ENCODE measurements around the gene UBAC1. TPM values are rescaled to one million over a fixed set of nuclear protein-coding genes. Genes with fewer than 3 reads are reported as not detected.

UBAC1 gene
- polyA plus RNA-seq, 1 donor (not counting 4 experiments of a cell fraction or from before 2014, with no cell fraction given): 50.7 TPM

- dilution Hi-C loops (cut with MboI; ENCODE audit: extremely low pct_ligation_motif_present, low sequenced_read_pairs): no loop called here
Observed at GRCh38 chr9:136003411-136004218, 42.4 kb upstream of the UBAC1 start.

GRCh38 chr9:136002881-136003280 lies 41.7 kb upstream of the UBAC1 start:
- Histone ChIP-seq H3K27ac (ENCODE audit: control insufficient read depth, insufficient read depth, low read length) (no peak overlapping the region), H4K20me1 (ENCODE audit: control insufficient read depth, extremely low read depth, insufficient read depth, low read length) (no peaks in the 10 kb centered on the region), H3K4me3 (ENCODE audit: control insufficient read depth in 2 of 3, extremely low read depth in 1 of 3, insufficient read depth in 2 of 3, low read depth in 1 of 3, low read length in 3 of 3) (no peak overlapping the region), H3K36me3 (ENCODE audit: control insufficient read depth in 2 of 2, extremely low read depth in 1 of 2, insufficient read depth in 2 of 2, low read length in 2 of 2) (peaks cover 0 to 2% of the 10 kb centered on the region in 2 experiments), H2AFZ (ENCODE audit: control insufficient read depth, low read length) (no peak overlapping the region), H3K4me2 (ENCODE audit: control insufficient read depth, extremely low read depth, insufficient read depth, low read depth, low read length) (no peak overlapping the region), H3K79me2 (ENCODE audit: control insufficient read depth, insufficient read depth, low read length) (no peaks in the 10 kb centered on the region), H3K9me3 (ENCODE audit: control insufficient read depth, low read depth, low read length) (no peaks in the 10 kb centered on the region), H3K9me1 (ENCODE audit: control insufficient read depth, extremely low read depth, insufficient read depth, low read length) (no peaks in the 10 kb centered on the region), H3K4me1 (ENCODE audit: control insufficient read depth, extremely low read depth, insufficient read depth, low read length) (no peaks in the 10 kb centered on the region), H3K9ac (ENCODE audit: control insufficient read depth, extremely low read depth, insufficient read depth, low read length) (no peak overlapping the region), H3K27me3 (ENCODE audit: control insufficient read depth, extremely low read depth, insufficient read depth, low read length) (no peaks in the 10 kb centered on the region)
- dilution Hi-C loops (cut with MboI; ENCODE audit: extremely low pct_ligation_motif_present, low sequenced_read_pairs): no loop called here
- TF ChIP-seq EZH2 (IDR thresholded peaks at IDR 0.05; ENCODE audit: low read length) (no peak), CTCF (optimal IDR thresholded peaks at IDR 0.05 in 1 of 3, IDR thresholded peaks at IDR 0.05 in 1 of 3, conservative IDR thresholded peaks at IDR 0.05 in 1 of 3; ENCODE audit: extremely low read depth in 1 of 3, insufficient read depth in 2 of 3, low read length in 3 of 3) (no peak)
- no peak for FAIRE-seq
- DNase-seq (ENCODE audit: low read depth, low spot score): no peak

More at GRCh38 chr9:136003411-136004218, 42.4 kb upstream of the UBAC1 start:
- DNase-seq (ENCODE audit: low read depth, low spot score) (no peak), FAIRE-seq (no peak)
- Histone ChIP-seq H3K4me3 (ENCODE audit: control insufficient read depth in 2 of 3, extremely low read depth in 1 of 3, insufficient read depth in 2 of 3, low read depth in 1 of 3, low read length in 3 of 3) (no peak overlapping the region), H2AFZ (ENCODE audit: control insufficient read depth, low read length) (no peak overlapping the region), H3K4me2 (ENCODE audit: control insufficient read depth, extremely low read depth, insufficient read depth, low read depth, low read length) (no peak overlapping the region), H3K9me1 (ENCODE audit: control insufficient read depth, extremely low read depth, insufficient read depth, low read length) (no peaks in the 10 kb centered on the region), H3K36me3 (ENCODE audit: control insufficient read depth in 2 of 2, extremely low read depth in 1 of 2, insufficient read depth in 2 of 2, low read length in 2 of 2) (peaks cover 0 to 2% of the 10 kb centered on the region in 2 experiments), H3K9me3 (ENCODE audit: control insufficient read depth, low read depth, low read length) (no peaks in the 10 kb centered on the region), H4K20me1 (ENCODE audit: control insufficient read depth, extremely low read depth, insufficient read depth, low read length) (no peaks in the 10 kb centered on the region), H3K27me3 (ENCODE audit: control insufficient read depth, extremely low read depth, insufficient read depth, low read length) (no peaks in the 10 kb centered on the region), H3K79me2 (ENCODE audit: control insufficient read depth, insufficient read depth, low read length) (no peaks in the 10 kb centered on the region), H3K27ac (ENCODE audit: control insufficient read depth, insufficient read depth, low read length) (no peak overlapping the region), H3K4me1 (ENCODE audit: control insufficient read depth, extremely low read depth, insufficient read depth, low read length) (no peaks in the 10 kb centered on the region), H3K9ac (ENCODE audit: control insufficient read depth, extremely low read depth, insufficient read depth, low read length) (no peak overlapping the region)
- TF ChIP-seq EZH2 (IDR thresholded peaks at IDR 0.05; ENCODE audit: low read length) (no peak), CTCF (optimal IDR thresholded peaks at IDR 0.05 in 1 of 3, IDR thresholded peaks at IDR 0.05 in 1 of 3, conservative IDR thresholded peaks at IDR 0.05 in 1 of 3; ENCODE audit: extremely low read depth in 1 of 3, insufficient read depth in 2 of 3, low read length in 3 of 3) (no peak)
